Prostate gland (tissue), 2 donors: Measurements from ENCODE around the gene WNK4. TPM values are rescaled to one million over a fixed set of nuclear protein-coding genes. Genes with fewer than 3 reads are reported as not detected.

Experiments
- DNase-seq: peaks from one replicate; pipeline ENCODE4 v3.0.0-alpha.2; 2019; ENCODE audit warnings: low spot score
- H3K27ac ChIP-seq, 2 donors: fragments of 200-600 bp; sonication (generic); 2 replicates each; pipeline ENCODE4 v1.5.1; 2017 to 2019
- H3K27me3 ChIP-seq: fragments of 200-600 bp; sonication (generic); replicated peaks from 2 replicates; pipeline ENCODE4 v1.5.1; 2019; ENCODE audit not compliant: insufficient read depth
- H3K36me3 ChIP-seq, 2 donors: fragments of 200-600 bp; sonication (generic); 1 replicate in 1 of 2; 2 replicates in 1 of 2; pipeline versions ENCODE4 v1.5.1 to v1.8.1; 2017 to 2019
- H3K4me1 ChIP-seq: fragments of 200-600 bp; sonication (generic); replicated peaks from 2 replicates; pipeline ENCODE4 v1.5.1; 2019
- H3K4me3 ChIP-seq, 2 donors: fragments of 200-600 bp; sonication (generic); 2 replicates each; pipeline ENCODE4 v1.5.1; 2017 to 2019
- H3K9me3 ChIP-seq: fragments of 200-600 bp; sonication (generic); 2 replicates; pipeline ENCODE4 v1.5.1; 2017
- CTCF ChIP-seq, 4 experiments: fragments of 200-600 bp in 2 of 4; fragments of 450-650 bp in 2 of 4; sonication (generic) in 2 of 4; IDR thresholded peaks; 1 replicate in 3 of 4; 2 replicates in 1 of 4; pipeline ENCODE4 v1.5.1; 2016 to 2019; ENCODE audit warnings: antibody characterized with exemption in 4 of 4, mild to moderate bottlenecking in 2 of 4, moderate library complexity in 2 of 4
- POLR2A ChIP-seq: fragments of 450-650 bp; IDR thresholded peaks from one replicate; pipeline ENCODE4 v1.6.1; 2016; ENCODE audit warnings: antibody characterized with exemption, mild to moderate bottlenecking
- POLR2AphosphoS5 ChIP-seq: sonication (generic); formaldehyde crosslinking; IDR thresholded peaks from one replicate; pipeline ENCODE4 v1.6.1; 2017; ENCODE audit warnings: antibody characterized with exemption
- WGBS: methylation state at CpG from one replicate; pipeline ENCODE4 v1.1.5; 2018; 5-methylcytosine and 5-hydroxymethylcytosine counted together
- intact Hi-C: fragments of 100-400 bp; cut with DNase I; formaldehyde crosslinking; loops from one replicate; pipeline ENCODE4 v1.14.2; 2022
- total RNA-seq, 2 donors: library from RNA; depleted of rRNA; stranded (reverse); fragments of >200 nt; gene quantifications; one replicate each; pipeline ENCODE4 v1.1.0, GENCODE V29; 2016

WNK4 gene
- total RNA-seq, 2 donors from 2014 or later, result 24.7 to 28.9 TPM

- intact Hi-C loops, result no loop called here
- H3K4me3 ChIP-seq, result no peak overlapping the region
- TF ChIP-seq POLR2A, result no peak
- no peak for TF ChIP-seq POLR2AphosphoS5
- TF ChIP-seq CTCF (IDR thresholded peaks at IDR 0.05), result no peak
- peaks cover 19 to 25% of the 10 kb centered on the region in 2 donors for H3K36me3 ChIP-seq
- DNase-seq, result no peak
- H3K27ac ChIP-seq, result no peak overlapping the region
- H3K4me1 ChIP-seq, result no peaks in the 10 kb centered on the region
- WGBS, result 88% methylated on average over 5 of the region's 5 CpGs
- no peaks in the 10 kb centered on the region for H3K9me3 ChIP-seq
- H3K27me3 ChIP-seq, result no peaks in the 10 kb centered on the region
These were observed 38.0 kb downstream of the WNK4 start for GRCh38 chr17:42818379-42818778.

- no peaks in the 10 kb centered on the region for H3K27me3 ChIP-seq
- peaks cover 19 to 25% of the 10 kb centered on the region in 2 donors for H3K36me3 ChIP-seq
- H3K4me1 ChIP-seq, result no peaks in the 10 kb centered on the region
- no peak for DNase-seq
- no peak overlapping the region for H3K4me3 ChIP-seq
- H3K9me3 ChIP-seq, result no peaks in the 10 kb centered on the region
- intact Hi-C loops, result loop anchor here (5.0 kb wide), 1 partner anchor 98 kb away; no protein-coding TSS in a partner anchor
- H3K27ac ChIP-seq, result no peak overlapping the region
- no peak for TF ChIP-seq POLR2A
- TF ChIP-seq CTCF (IDR thresholded peaks at IDR 0.05), result peak; percentile 10 to 53 (median 24)
- no peak for TF ChIP-seq POLR2AphosphoS5
- WGBS, result 45% methylated on average over 2 of the region's 2 CpGs
These were observed 39.6 kb downstream of the WNK4 start for GRCh38 chr17:42819939-42820535.

GRCh38 chr17:42821176-42821575, 40.8 kb downstream of the WNK4 start:
- H3K4me1 ChIP-seq, result no peaks in the 10 kb centered on the region
- no peak overlapping the region for H3K4me3 ChIP-seq
- no peaks in the 10 kb centered on the region for H3K9me3 ChIP-seq
- no peaks in the 10 kb centered on the region for H3K27me3 ChIP-seq
- intact Hi-C loops, result loop anchor here (5.0 kb wide), 1 partner anchor 99 kb away; no protein-coding TSS in a partner anchor
- DNase-seq, result no peak
- 92% methylated on average over 7 of the region's 7 CpGs for WGBS
- TF ChIP-seq POLR2AphosphoS5 (no peak), CTCF (IDR thresholded peaks at IDR 0.05) (no peak), POLR2A (no peak)
- H3K27ac ChIP-seq, result no peak overlapping the region
- H3K36me3 ChIP-seq, result peaks cover 11 to 25% of the 10 kb centered on the region in 2 donors

GRCh38 chr17:42827472-42827871, 47.1 kb downstream of the WNK4 start:
- Histone ChIP-seq H3K27ac (no peak overlapping the region), H3K9me3 (no peaks in the 10 kb centered on the region), H3K27me3 (no peaks in the 10 kb centered on the region), H3K4me3 (no peak overlapping the region), H3K4me1 (no peaks in the 10 kb centered on the region), H3K36me3 (no peaks in the 10 kb centered on the region)
- intact Hi-C loops, result no loop called here
- DNase-seq, result no peak
- WGBS, result 94% methylated on average over 1 of the region's 1 CpG
- no peak for TF ChIP-seq CTCF (IDR thresholded peaks at IDR 0.05)
- no peak for TF ChIP-seq POLR2A
- TF ChIP-seq POLR2AphosphoS5, result no peak

- Histone ChIP-seq H3K4me1 (no peaks in the 10 kb centered on the region), H3K27ac (no peak overlapping the region), H3K9me3 (no peaks in the 10 kb centered on the region), H3K27me3 (no peaks in the 10 kb centered on the region), H3K4me3 (no peak overlapping the region), H3K36me3 (no peaks in the 10 kb centered on the region)
- no peak for TF ChIP-seq POLR2AphosphoS5
- no peak for TF ChIP-seq POLR2A
- TF ChIP-seq CTCF (IDR thresholded peaks at IDR 0.05), result no peak
- intact Hi-C loops, result loop anchor here (10.0 kb wide), 1 partner anchor 504 kb away; no protein-coding TSS in a partner anchor
- no peak for DNase-seq
These were observed 50.6 kb downstream of the WNK4 start for GRCh38 chr17:42830971-42831370.
